B cell (primary cell): Measurements from ENCODE around the gene RNF213. TPM values are rescaled to one million over a fixed set of nuclear protein-coding genes. Genes with fewer than 3 reads are reported as not detected.

Experiments
- ATAC-seq: fragments of 200-7000 bp; cut with Tn5 transposase; one replicate; pipeline ENCODE4 v1.10.0; 2021; ENCODE audit warnings: low read depth, mild to moderate bottlenecking, moderate number of reproducible peaks, moderate library complexity
- CTCF ChIA-PET: fragments of 350-600 bp; sonication (Branson Sonifier 250); formaldehyde crosslinking; loops from one replicate; lab custom pipeline; 2021; ENCODE audit warnings: antibody characterized with exemption, inconsistent platforms; lab: Charles Lee
- POLR2A ChIA-PET: fragments of 350-600 bp; sonication (Branson Sonifier 250); formaldehyde crosslinking; loops from one replicate; lab custom pipeline; 2021; ENCODE audit warnings: antibody characterized with exemption; lab: Charles Lee
- DNase-seq: peaks from one replicate; pipeline ENCODE4 v3.0.0; 2013
- H2AFZ ChIP-seq: 2 replicates; pipeline ENCODE4 v1.6.1; 2012; ENCODE audit warnings: mild to moderate bottlenecking, low read depth, low read length; ENCODE audit not compliant: insufficient read depth, poor library complexity, severe bottlenecking
- H3K27ac ChIP-seq, 2 donors: 1 replicate in 1 of 2; 2 replicates in 1 of 2; pipeline ENCODE4 v1.5.1; 2012 to 2013; ENCODE audit warnings: low read length in 2 of 2, mild to moderate bottlenecking in 2 of 2, moderate library complexity in 1 of 2
- H3K27me3 ChIP-seq, 4 experiments: fragments of 200-600 bp in 1 of 4; sonication (generic) in 1 of 4; replicated peaks in 1 of 4; 1 replicate in 2 of 4; 2 replicates in 2 of 4; pipeline versions ENCODE4 v1.6.1 to v1.7.0; 2013 to 2016; ENCODE audit warnings: low read length in 3 of 4, mild to moderate bottlenecking in 2 of 4, mixed read lengths in 1 of 4, moderate library complexity in 1 of 4; ENCODE audit not compliant: insufficient read depth in 4 of 4, control insufficient read depth in 3 of 4; ENCODE audit errors: control extremely low read depth in 1 of 4
- H3K36me3 ChIP-seq, 2 experiments: replicated peaks in 1 of 2; 1 replicate in 1 of 2; 2 replicates in 1 of 2; pipeline versions ENCODE4 v1.6.1 to v1.7.1; 2013; ENCODE audit warnings: low read length in 1 of 2; ENCODE audit not compliant: insufficient read depth in 2 of 2, control insufficient read depth in 1 of 2; ENCODE audit errors: control extremely low read depth in 1 of 2, extremely low read depth in 1 of 2
- H3K4me1 ChIP-seq, 2 donors: fragments of 200-600 bp in 1 of 2; sonication (generic) in 1 of 2; 1 replicate in 1 of 2; 2 replicates in 1 of 2; pipeline versions ENCODE4 v1.5.1 to v1.6.1; 2013 to 2017; ENCODE audit warnings: low read length in 2 of 2; ENCODE audit not compliant: control insufficient read depth in 2 of 2, insufficient read depth in 2 of 2
- H3K4me2 ChIP-seq: replicated peaks from 2 replicates; pipeline ENCODE3; 2012; ENCODE audit warnings: mild to moderate bottlenecking, low read depth, low read length; ENCODE audit not compliant: poor library complexity, severe bottlenecking
- H3K4me3 ChIP-seq, 5 experiments: fragments of 200-600 bp in 1 of 5; sonication (generic) in 1 of 5; 1 replicate in 3 of 5; 2 replicates in 2 of 5; pipeline versions ENCODE4 v1.5.1 to v1.7.0; 2011 to 2016; ENCODE audit warnings: low read length in 4 of 5, mild to moderate bottlenecking in 4 of 5, low read depth in 2 of 5, control low read depth in 1 of 5, moderate library complexity in 1 of 5; ENCODE audit not compliant: insufficient read depth in 1 of 5; ENCODE audit errors: control extremely low read depth in 1 of 5, extremely low read depth in 1 of 5
- H3K79me2 ChIP-seq: fragments of 200-600 bp; sonication (generic); one replicate; pipeline ENCODE4 v1.6.0; 2016; ENCODE audit warnings: low read length; ENCODE audit not compliant: control insufficient read depth, insufficient read depth
- H3K9ac ChIP-seq: fragments of 200-600 bp; sonication (generic); 2 replicates; pipeline ENCODE4 v1.6.1; 2017; ENCODE audit warnings: mild to moderate bottlenecking, low read length, moderate library complexity
- H3K9me3 ChIP-seq, 3 donors: one replicate each; pipeline versions ENCODE4 v1.6.1 to v1.7.1; 2013; ENCODE audit warnings: low read length in 2 of 3; ENCODE audit not compliant: control insufficient read depth in 2 of 3, insufficient read depth in 1 of 3; ENCODE audit errors: control extremely low read depth in 1 of 3
- H4K20me1 ChIP-seq: 2 replicates; pipeline ENCODE4 v1.6.0; 2012; ENCODE audit warnings: mild to moderate bottlenecking, low read length; ENCODE audit not compliant: insufficient read depth, control insufficient read depth, poor library complexity, severe bottlenecking
- H3K27ac Mint-ChIP-seq: one replicate; pipeline ENCODE4 v1.8.0; 2021; ENCODE audit warnings: mixed read lengths
- H3K27me3 Mint-ChIP-seq: one replicate; pipeline ENCODE4 v1.8.0; 2021; ENCODE audit warnings: mixed read lengths
- H3K4me1 Mint-ChIP-seq: one replicate; pipeline ENCODE4 v1.8.0; 2021; ENCODE audit warnings: mixed read lengths
- H3K4me3 Mint-ChIP-seq: one replicate; pipeline ENCODE4 v1.8.0; 2021; ENCODE audit warnings: mixed read lengths
- H3K9me3 Mint-ChIP-seq: one replicate; pipeline ENCODE4 v1.8.0; 2022; ENCODE audit warnings: mixed read lengths; ENCODE audit not compliant: insufficient read depth
- EZH2 ChIP-seq: IDR thresholded peaks from 2 replicates; pipeline ENCODE4 v1.6.1; 2012; ENCODE audit warnings: borderline replicate concordance, low read depth, mild to moderate bottlenecking, moderate library complexity, low read length; ENCODE audit not compliant: insufficient read depth, poor library complexity, severe bottlenecking
- WGBS: methylation state at CpG from one replicate; pipeline ENCODE4 v1.1.5; 2013; ENCODE audit warnings: missing lambda C conversion rate; ENCODE audit not compliant: insufficient coverage; 5-methylcytosine and 5-hydroxymethylcytosine counted together
- intact Hi-C: fragments of 100-400 bp; cut with micrococcal nuclease; formaldehyde crosslinking; loops from one replicate; pipeline ENCODE4 v1.10.0; 2022
- polyA plus RNA-seq: library from polyadenylated mRNA; depleted of rRNA; stranded (reverse); fragments of >200 nt; gene quantifications from 2 replicates; pipeline ENCODE4 v1.2.3, GENCODE V29; 2012
- total RNA-seq, 2 donors: library from RNA; stranded (reverse); fragments of 120-200 nt in 1 of 2; gene quantifications; 1 replicate in 1 of 2; 2 replicates in 1 of 2; pipeline versions ENCODE4 v1.2.3 to v1.2.4, GENCODE V29; 2013 to 2022
- TF ChIP-seq, protein P1 (sequence below): fragments of 200-600 bp; IDR thresholded peaks from one replicate; pipeline ENCODE4 v1.8.0; 2022; ENCODE audit warnings: antibody characterized with exemption, mild to moderate bottlenecking

The RNF213 gene
- total and polyA plus RNA-seq, 2 donors (not counting 1 experiment from before 2014, with no cell fraction given) = 121 to 287 TPM

DNA sequence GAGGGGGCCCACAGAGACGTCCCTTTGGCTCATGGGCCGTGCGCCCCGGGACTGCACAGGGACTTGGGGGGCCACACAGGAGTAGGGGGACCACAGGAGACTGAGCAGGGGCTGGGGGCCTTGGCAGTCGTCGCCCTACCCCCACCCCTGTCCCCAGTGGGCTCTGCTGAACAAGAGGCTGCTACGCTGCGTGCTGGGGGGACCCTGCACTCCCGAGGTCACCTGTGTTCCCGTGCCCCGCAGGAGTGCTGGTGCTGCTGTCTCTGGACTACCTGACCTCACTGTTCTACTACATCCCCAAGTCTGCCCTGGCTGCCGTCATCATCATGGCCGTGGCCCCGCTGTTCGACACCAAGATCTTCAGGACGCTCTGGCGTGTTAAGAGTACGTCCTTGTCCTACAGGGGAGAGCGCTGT, 14.4 kb upstream of the RNF213 start:
- CTCF ChIA-PET = no interaction called here
- no peaks in the 10 kb centered on the region for H3K27me3 ChIP-seq
- Mint-ChIP-seq H3K9me3 (no peaks in the 10 kb centered on the region), H3K4me1 (no peaks in the 10 kb centered on the region), H3K4me3 (no peak overlapping the region), H3K27me3 (no peaks in the 10 kb centered on the region), H3K27ac (no peak overlapping the region)
- 95% methylated on average over 19 of the region's 19 CpGs for whole genome bisulfite sequencing
- H3K36me3 ChIP-seq = no peaks in the 10 kb centered on the region
- H3K4me3 ChIP-seq = no peak overlapping the region
- no peaks in the 10 kb centered on the region for H3K79me2 ChIP-seq
- H3K27ac ChIP-seq = no peak overlapping the region
- TF ChIP-seq, protein P1, sequence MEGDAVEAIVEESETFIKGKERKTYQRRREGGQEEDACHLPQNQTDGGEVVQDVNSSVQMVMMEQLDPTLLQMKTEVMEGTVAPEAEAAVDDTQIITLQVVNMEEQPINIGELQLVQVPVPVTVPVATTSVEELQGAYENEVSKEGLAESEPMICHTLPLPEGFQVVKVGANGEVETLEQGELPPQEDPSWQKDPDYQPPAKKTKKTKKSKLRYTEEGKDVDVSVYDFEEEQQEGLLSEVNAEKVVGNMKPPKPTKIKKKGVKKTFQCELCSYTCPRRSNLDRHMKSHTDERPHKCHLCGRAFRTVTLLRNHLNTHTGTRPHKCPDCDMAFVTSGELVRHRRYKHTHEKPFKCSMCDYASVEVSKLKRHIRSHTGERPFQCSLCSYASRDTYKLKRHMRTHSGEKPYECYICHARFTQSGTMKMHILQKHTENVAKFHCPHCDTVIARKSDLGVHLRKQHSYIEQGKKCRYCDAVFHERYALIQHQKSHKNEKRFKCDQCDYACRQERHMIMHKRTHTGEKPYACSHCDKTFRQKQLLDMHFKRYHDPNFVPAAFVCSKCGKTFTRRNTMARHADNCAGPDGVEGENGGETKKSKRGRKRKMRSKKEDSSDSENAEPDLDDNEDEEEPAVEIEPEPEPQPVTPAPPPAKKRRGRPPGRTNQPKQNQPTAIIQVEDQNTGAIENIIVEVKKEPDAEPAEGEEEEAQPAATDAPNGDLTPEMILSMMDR = no peak
- no peak for TF ChIP-seq EZH2
- no peak overlapping the region for H2AFZ ChIP-seq
- POLR2A ChIA-PET = no interaction called here
- H3K4me1 ChIP-seq = no peaks in the 10 kb centered on the region
- DNase-seq (no peak), ATAC-seq (no peak)
- H4K20me1 ChIP-seq = no peaks in the 10 kb centered on the region
- no peak overlapping the region for H3K9ac ChIP-seq
- intact Hi-C loops = no loop called here
- no peak overlapping the region for H3K4me2 ChIP-seq
- H3K9me3 ChIP-seq = peaks cover 0 to 3% (median 0%) of the 10 kb centered on the region in 3 donors

DNA sequence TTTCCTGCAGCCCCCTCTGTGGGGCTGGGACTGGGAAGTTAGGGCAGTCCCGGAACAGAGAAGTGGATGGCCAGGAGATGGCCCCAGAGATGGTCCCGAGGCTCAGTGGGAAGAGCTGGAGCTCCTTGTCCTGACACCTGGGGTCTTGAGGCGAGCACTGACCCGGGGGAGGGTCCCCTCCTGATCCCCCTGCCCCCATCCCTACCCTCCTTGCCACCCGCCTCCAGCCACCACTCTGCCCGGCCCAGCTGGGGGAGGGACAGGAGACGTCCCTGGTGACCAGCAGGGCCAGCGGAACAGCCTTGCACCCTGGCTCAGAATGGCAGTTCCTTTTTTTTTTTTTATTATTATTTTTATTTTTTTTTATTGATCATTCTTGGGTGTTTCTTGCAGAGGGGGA, 13.9 kb upstream of the RNF213 start:
- H4K20me1 ChIP-seq = no peaks in the 10 kb centered on the region
- H3K9me3 ChIP-seq = peaks cover 0 to 3% (median 0%) of the 10 kb centered on the region in 3 donors
- TF ChIP-seq EZH2 = no peak
- TF ChIP-seq, protein P1 = no peak
- Mint-ChIP-seq H3K27ac (no peak overlapping the region), H3K4me3 (no peak overlapping the region), H3K27me3 (no peaks in the 10 kb centered on the region), H3K9me3 (no peaks in the 10 kb centered on the region), H3K4me1 (no peaks in the 10 kb centered on the region)
- H3K4me2 ChIP-seq = no peak overlapping the region
- no peak overlapping the region for H2AFZ ChIP-seq
- WGBS = 93% methylated on average over 4 of the region's 8 CpGs
- H3K27me3 ChIP-seq = no peaks in the 10 kb centered on the region
- ChIA-PET CTCF (no interaction called here), POLR2A (no interaction called here)
- H3K4me1 ChIP-seq = no peaks in the 10 kb centered on the region
- ATAC-seq (no peak), DNase-seq (no peak)
- intact Hi-C loops = no loop called here
- H3K4me3 ChIP-seq = no peak overlapping the region
- H3K27ac ChIP-seq = no peak overlapping the region
- H3K79me2 ChIP-seq = no peaks in the 10 kb centered on the region
- H3K36me3 ChIP-seq = no peaks in the 10 kb centered on the region
- no peak overlapping the region for H3K9ac ChIP-seq
